GM21390 (cell line): ENCODE measurements around the gene DNLZ.
"Not testable (repeated sequence)": the region's sequence is repeated elsewhere in the genome, so short reads cannot be mapped to it uniquely, and the experiment has no call there.

Experiments
- ATAC-seq: cut with Tn5 transposase; IDR thresholded peaks from one replicate; pipeline ENCODE4 v1.9.1; 2021; ENCODE audit not compliant: unreplicated experiment

DNLZ gene

GRCh38 chr9:136320972-136321371, 42.6 kb downstream of the DNLZ start:
- not testable (repeated sequence) for ATAC-seq

- ATAC-seq: not testable (repeated sequence)
These were observed 43.6 kb downstream of the DNLZ start for GRCh38 chr9:136319955-136320354.

- ATAC-seq: not testable (repeated sequence)
These were observed 44.3 kb downstream of the DNLZ start for GRCh38 chr9:136319244-136319643.

- no peak for ATAC-seq
These were observed 44.7 kb downstream of the DNLZ start for GRCh38 chr9:136318776-136319241.

- no peak for ATAC-seq
These were observed 45.3 kb downstream of the DNLZ start for GRCh38 chr9:136318111-136318775.

GRCh38 chr9:136317695-136318094, 45.8 kb downstream of the DNLZ start:
- ATAC-seq: no peak

- ATAC-seq: no peak
These were observed 46.5 kb downstream of the DNLZ start for GRCh38 chr9:136316896-136317676.

- ATAC-seq: no peak
These were observed 47.2 kb downstream of the DNLZ start for GRCh38 chr9:136316271-136316751.

GRCh38 chr9:136314944-136315343, 48.6 kb downstream of the DNLZ start:
- ATAC-seq: no peak

- ATAC-seq: no peak
These were observed 49.5 kb downstream of the DNLZ start for GRCh38 chr9:136314056-136314416.

GRCh38 chr9:136313111-136314055, 50.2 kb downstream of the DNLZ start:
- no peak for ATAC-seq

- no peak for ATAC-seq
These were observed 51.1 kb downstream of the DNLZ start for GRCh38 chr9:136312436-136312835.

- no peak for ATAC-seq
These were observed 51.6 kb downstream of the DNLZ start for GRCh38 chr9:136312009-136312375.

- ATAC-seq: no peak
These were observed 52.2 kb downstream of the DNLZ start for GRCh38 chr9:136311051-136312008.

- no peak for ATAC-seq
These were observed 53.1 kb downstream of the DNLZ start for GRCh38 chr9:136310273-136311030.

GRCh38 chr9:136309806-136310220, 53.7 kb downstream of the DNLZ start:
- ATAC-seq: no peak
